Measurements from ENCODE around the gene CPXM2. TPM values are rescaled to one million over a fixed set of nuclear protein-coding genes. Genes with fewer than 3 reads are reported as not detected.

CPXM2 gene
- total RNA-seq, 2 donors from 2014 or later = not detected

DNA sequence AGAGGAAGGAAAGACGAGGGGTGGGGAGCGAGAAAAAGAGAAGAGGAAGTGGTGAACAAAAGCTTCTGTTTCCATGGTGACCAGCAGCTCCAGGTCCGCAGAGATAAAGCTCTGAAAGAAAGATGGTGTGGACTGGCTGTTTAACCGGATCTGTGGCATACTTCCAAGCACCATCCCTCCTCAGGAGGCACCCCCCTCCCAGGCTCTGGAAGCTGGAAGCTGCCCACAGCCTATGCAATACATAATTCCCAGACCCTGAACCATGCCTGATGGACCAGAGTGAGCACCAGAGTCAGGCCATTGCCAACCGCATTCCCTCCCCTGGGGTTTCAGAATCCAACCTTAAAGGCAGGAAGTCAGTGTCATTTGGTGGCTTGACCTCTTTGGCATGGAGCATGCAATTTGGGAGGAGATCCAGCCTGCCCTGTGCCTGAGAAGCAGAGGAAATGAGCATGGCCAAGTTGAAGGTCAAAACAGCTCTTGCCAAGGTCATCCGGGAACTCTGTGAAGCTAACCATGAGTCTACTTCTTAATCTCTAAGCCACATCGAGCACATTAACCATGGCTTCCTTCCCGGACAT lies 22.2 kb upstream of the CPXM2 start:
- peaks cover 0 to 2% of the 10 kb centered on the region in 2 donors for H3K36me3 Mint-ChIP-seq (ENCODE audit: insufficient read depth in 2 of 2)
- H3K4me3 Mint-ChIP-seq = no peak overlapping the region
- H3K27ac Mint-ChIP-seq = no peak overlapping the region
- peaks cover 21% of the 10 kb centered on the region for H3K27me3 Mint-ChIP-seq (ENCODE audit: low read depth)
- no peaks in the 10 kb centered on the region for H3K4me1 Mint-ChIP-seq (ENCODE audit: low read depth)
- H3K9me3 Mint-ChIP-seq = no peaks in the 10 kb centered on the region
- ATAC-seq (replicated peaks in 1 of 2) = no peak
- no peak for DNase-seq

- H3K4me3 Mint-ChIP-seq = no peak overlapping the region
- DNase-seq (no peak), ATAC-seq (replicated peaks in 1 of 2) (no peak)
- H3K36me3 Mint-ChIP-seq (ENCODE audit: insufficient read depth in 2 of 2) = peaks cover 0 to 2% of the 10 kb centered on the region in 2 donors
- H3K9me3 Mint-ChIP-seq = no peaks in the 10 kb centered on the region
- H3K27ac Mint-ChIP-seq = no peak overlapping the region
- H3K27me3 Mint-ChIP-seq (ENCODE audit: low read depth) = peaks cover 27% of the 10 kb centered on the region
- H3K4me1 Mint-ChIP-seq (ENCODE audit: low read depth) = no peaks in the 10 kb centered on the region
Measured at GRCh38 chr10:123912871-123913270, 21.3 kb upstream of the CPXM2 start.

DNA sequence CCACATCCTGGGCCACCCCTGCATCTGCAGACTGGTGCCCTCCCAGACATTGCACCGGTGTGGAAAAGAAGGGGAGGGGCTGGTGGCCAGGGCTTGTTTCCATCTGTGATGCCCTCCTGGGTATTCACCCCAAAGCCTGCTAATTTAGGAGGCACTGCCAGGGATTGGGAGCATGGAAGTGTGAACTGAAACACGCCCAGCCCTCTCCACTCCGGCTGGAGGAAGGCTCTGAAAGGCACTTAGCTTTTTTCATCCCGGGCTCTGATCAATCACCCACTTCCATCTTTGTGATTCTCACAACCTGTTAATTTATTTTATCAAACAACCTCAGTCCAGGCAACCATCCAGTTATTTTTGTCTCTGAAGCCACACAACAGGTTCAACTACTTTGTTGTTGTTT lies 20.9 kb upstream of the CPXM2 start:
- ATAC-seq (replicated peaks in 1 of 2) = no peak

DNA sequence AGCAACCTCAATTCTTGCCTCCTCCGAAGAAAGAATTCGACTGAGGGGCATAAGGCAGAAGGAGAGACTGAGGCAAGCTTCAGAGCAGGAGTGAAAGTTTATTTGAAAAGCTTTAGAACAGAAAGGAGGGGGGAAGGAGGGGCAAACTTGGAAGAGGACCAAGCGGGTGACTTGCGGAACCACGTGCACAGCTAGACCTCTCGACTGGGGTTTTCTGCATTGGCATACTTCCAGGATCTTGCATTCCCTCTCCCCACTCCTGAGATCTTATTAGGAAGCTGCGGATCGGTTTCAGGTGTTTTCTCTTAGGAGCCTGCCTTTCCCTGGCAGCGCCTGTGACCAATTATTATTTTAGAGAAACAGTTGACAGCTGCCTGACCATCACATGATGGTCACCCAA lies 20.3 kb upstream of the CPXM2 start:
- Mint-ChIP-seq H3K4me3 (no peak overlapping the region), H3K27ac (no peak overlapping the region), H3K4me1 (ENCODE audit: low read depth) (no peaks in the 10 kb centered on the region), H3K9me3 (no peaks in the 10 kb centered on the region), H3K27me3 (ENCODE audit: low read depth) (peaks cover 32% of the 10 kb centered on the region), H3K36me3 (ENCODE audit: insufficient read depth in 2 of 2) (peaks cover 0 to 2% of the 10 kb centered on the region in 2 donors)
- DNase-seq (no peak), ATAC-seq (replicated peaks in 1 of 2) (no peak)

More for the DNA sequence above, 20.9 kb upstream of the CPXM2 start:
- Mint-ChIP-seq H3K36me3 (ENCODE audit: insufficient read depth in 2 of 2) (peaks cover 0 to 2% of the 10 kb centered on the region in 2 donors), H3K9me3 (no peaks in the 10 kb centered on the region), H3K4me1 (ENCODE audit: low read depth) (no peaks in the 10 kb centered on the region), H3K27me3 (ENCODE audit: low read depth) (peaks cover 31% of the 10 kb centered on the region), H3K4me3 (no peak overlapping the region), H3K27ac (no peak overlapping the region)
- DNase-seq = no peak

- no peaks in the 10 kb centered on the region for H3K4me1 Mint-ChIP-seq (ENCODE audit: low read depth)
- DNase-seq (no peak), ATAC-seq (replicated peaks in 1 of 2) (no peak)
- H3K9me3 Mint-ChIP-seq = no peaks in the 10 kb centered on the region
- no peak overlapping the region for H3K27ac Mint-ChIP-seq
- no peaks in the 10 kb centered on the region for H3K36me3 Mint-ChIP-seq (ENCODE audit: insufficient read depth in 2 of 2)
- H3K4me3 Mint-ChIP-seq = no peak overlapping the region
- peaks cover 33% of the 10 kb centered on the region for H3K27me3 Mint-ChIP-seq (ENCODE audit: low read depth)
Measured at GRCh38 chr10:123909866-123910265, 18.3 kb upstream of the CPXM2 start.

GRCh38 chr10:123909426-123909825 lies 17.8 kb upstream of the CPXM2 start:
- Mint-ChIP-seq H3K4me1 (ENCODE audit: low read depth) (no peaks in the 10 kb centered on the region), H3K36me3 (ENCODE audit: insufficient read depth in 2 of 2) (no peaks in the 10 kb centered on the region), H3K9me3 (no peaks in the 10 kb centered on the region), H3K27me3 (ENCODE audit: low read depth) (peaks cover 29% of the 10 kb centered on the region), H3K27ac (no peak overlapping the region), H3K4me3 (no peak overlapping the region)
- ATAC-seq (replicated peaks in 1 of 2) = no peak
- no peak for DNase-seq

GRCh38 chr10:123908379-123908778 lies 16.8 kb upstream of the CPXM2 start:
- H3K36me3 Mint-ChIP-seq (ENCODE audit: insufficient read depth in 2 of 2) = no peaks in the 10 kb centered on the region
- no peak overlapping the region for H3K27ac Mint-ChIP-seq
- ATAC-seq (replicated peaks in 1 of 2) = no peak

GRCh38 chr10:123906884-123907652 lies 15.5 kb upstream of the CPXM2 start:
- H3K4me1 Mint-ChIP-seq (ENCODE audit: low read depth) = no peaks in the 10 kb centered on the region
- H3K4me3 Mint-ChIP-seq = no peak overlapping the region
- peaks cover 26% of the 10 kb centered on the region for H3K27me3 Mint-ChIP-seq (ENCODE audit: low read depth)
- ATAC-seq (replicated peaks in 1 of 2) (no peak), DNase-seq (no peak)
- no peaks in the 10 kb centered on the region for H3K9me3 Mint-ChIP-seq
- no peak overlapping the region for H3K27ac Mint-ChIP-seq
- no peaks in the 10 kb centered on the region for H3K36me3 Mint-ChIP-seq (ENCODE audit: insufficient read depth in 2 of 2)

More at GRCh38 chr10:123908379-123908778, 16.8 kb upstream of the CPXM2 start:
- no peak overlapping the region for H3K4me3 Mint-ChIP-seq
- H3K4me1 Mint-ChIP-seq (ENCODE audit: low read depth) = no peaks in the 10 kb centered on the region
- no peak for DNase-seq
- peaks cover 26% of the 10 kb centered on the region for H3K27me3 Mint-ChIP-seq (ENCODE audit: low read depth)
- no peaks in the 10 kb centered on the region for H3K9me3 Mint-ChIP-seq

DNA sequence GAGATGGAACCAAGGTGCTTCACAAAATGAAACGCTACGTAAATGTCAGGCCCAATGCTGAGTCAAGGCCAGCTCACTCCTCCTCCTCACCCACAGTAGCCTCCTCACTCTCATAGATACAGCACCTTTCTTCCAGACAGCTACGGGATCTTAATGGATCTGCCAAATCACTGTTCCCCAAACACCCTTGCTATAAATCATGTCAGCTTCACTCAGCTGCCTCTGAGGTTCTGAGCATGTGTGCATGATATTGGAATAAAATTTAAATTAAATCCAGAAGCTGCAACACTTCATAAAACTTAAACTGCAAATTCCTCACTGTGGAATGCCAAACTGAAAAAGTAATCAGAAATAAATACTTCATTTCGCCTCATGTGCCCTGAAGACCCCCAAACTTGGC lies 14.7 kb upstream of the CPXM2 start:
- no peak for DNase-seq
- Mint-ChIP-seq H3K4me3 (no peak overlapping the region), H3K27me3 (ENCODE audit: low read depth) (peaks cover 26% of the 10 kb centered on the region), H3K36me3 (ENCODE audit: insufficient read depth in 2 of 2) (no peaks in the 10 kb centered on the region), H3K4me1 (ENCODE audit: low read depth) (no peaks in the 10 kb centered on the region), H3K9me3 (no peaks in the 10 kb centered on the region), H3K27ac (no peak overlapping the region)
- ATAC-seq (replicated peaks in 1 of 2) = no peak

- Mint-ChIP-seq H3K4me3 (no peak overlapping the region), H3K36me3 (ENCODE audit: insufficient read depth in 2 of 2) (no peaks in the 10 kb centered on the region), H3K4me1 (ENCODE audit: low read depth) (no peaks in the 10 kb centered on the region), H3K27me3 (ENCODE audit: low read depth) (peaks cover 19% of the 10 kb centered on the region), H3K9me3 (peaks cover 0 to 2% of the 10 kb centered on the region in 2 donors), H3K27ac (no peak overlapping the region)
- ATAC-seq (replicated peaks in 1 of 2) = no peak
- no peak for DNase-seq
Measured at GRCh38 chr10:123904834-123905409, 13.3 kb upstream of the CPXM2 start.

GRCh38 chr10:123903621-123904020 lies 12.0 kb upstream of the CPXM2 start:
- peaks cover 0 to 2% of the 10 kb centered on the region in 2 donors for H3K9me3 Mint-ChIP-seq
- DNase-seq (no peak), ATAC-seq (replicated peaks in 1 of 2) (no peak)
- H3K27ac Mint-ChIP-seq = no peak overlapping the region
- no peaks in the 10 kb centered on the region for H3K4me1 Mint-ChIP-seq (ENCODE audit: low read depth)
- no peaks in the 10 kb centered on the region for H3K36me3 Mint-ChIP-seq (ENCODE audit: insufficient read depth in 2 of 2)
- peaks cover 19% of the 10 kb centered on the region for H3K27me3 Mint-ChIP-seq (ENCODE audit: low read depth)
- H3K4me3 Mint-ChIP-seq = no peak overlapping the region

DNA sequence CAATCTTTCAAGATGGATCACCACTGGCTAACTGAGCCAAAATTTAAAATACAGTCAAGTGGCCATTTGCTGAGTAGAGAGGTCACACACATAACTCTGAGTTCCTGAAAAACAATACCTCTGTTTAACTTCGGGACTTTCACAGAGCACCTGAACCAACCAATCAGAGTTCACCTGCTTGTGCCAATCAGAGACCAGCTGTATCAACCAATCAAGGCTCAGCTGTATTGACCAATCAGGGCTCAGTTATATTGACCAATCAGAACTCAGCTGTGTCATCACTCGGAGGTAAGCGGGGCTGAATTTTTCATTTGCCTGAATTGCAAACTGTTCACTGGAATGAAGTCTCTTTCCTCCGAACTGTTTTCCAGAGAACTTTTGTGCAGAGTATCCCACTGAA lies 10.0 kb upstream of the CPXM2 start:
- no peaks in the 10 kb centered on the region for H3K4me1 Mint-ChIP-seq (ENCODE audit: low read depth)
- DNase-seq = no peak
- H3K27me3 Mint-ChIP-seq (ENCODE audit: low read depth) = peaks cover 13% of the 10 kb centered on the region
- no peaks in the 10 kb centered on the region for H3K36me3 Mint-ChIP-seq (ENCODE audit: insufficient read depth in 2 of 2)
- H3K9me3 Mint-ChIP-seq = peaks cover 0 to 2% of the 10 kb centered on the region in 2 donors
- ATAC-seq (replicated peaks in 1 of 2) = no peak
- no peak overlapping the region for H3K4me3 Mint-ChIP-seq
- H3K27ac Mint-ChIP-seq = no peak overlapping the region

GRCh38 chr10:123897146-123897545 lies 5.5 kb upstream of the CPXM2 start:
- H3K27me3 Mint-ChIP-seq (ENCODE audit: low read depth) = peaks cover 5% of the 10 kb centered on the region
- no peaks in the 10 kb centered on the region for H3K4me1 Mint-ChIP-seq (ENCODE audit: low read depth)
- ATAC-seq (replicated peaks in 1 of 2) = no peak
- H3K36me3 Mint-ChIP-seq (ENCODE audit: insufficient read depth in 2 of 2) = no peaks in the 10 kb centered on the region
- no peak overlapping the region for H3K4me3 Mint-ChIP-seq
- H3K9me3 Mint-ChIP-seq = peaks cover 0 to 2% of the 10 kb centered on the region in 2 donors
- H3K27ac Mint-ChIP-seq = no peak overlapping the region
- DNase-seq = no peak

Measured in activated T-cell treated with anti-CD3 and anti-CD28 coated beads, Interleukin-2, amount 50 U/mL, for 72 hours (primary cell).